ENCODE results near the gene GLS. TPM values are rescaled to one million over a fixed set of nuclear protein-coding genes. Genes with fewer than 3 reads are reported as not detected.
A peak's percentile ranks its signal among the peaks of the same experiment; 100 is the strongest.

The GLS gene
- total RNA-seq, 2 donors from 2014 or later, result 50.5 to 72.3 TPM

DNA sequence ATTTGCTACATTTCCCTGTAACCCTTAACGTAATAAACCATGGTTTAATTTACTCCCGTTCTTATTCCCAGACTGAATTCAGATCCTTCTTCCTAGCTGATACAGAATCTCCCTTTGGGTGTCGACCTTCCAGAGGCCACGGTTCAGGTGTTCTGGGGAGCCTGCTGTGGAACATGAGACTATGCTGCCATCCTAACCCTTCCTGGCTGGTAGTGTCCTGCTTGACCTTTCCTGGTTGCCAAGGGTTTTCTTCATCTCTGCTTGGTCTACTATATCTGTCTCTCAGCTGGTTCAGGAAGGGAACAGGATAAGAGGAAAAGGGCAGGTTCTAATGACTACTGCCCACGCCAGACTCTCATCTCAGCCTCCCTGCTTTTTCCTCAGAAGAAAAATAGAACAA is 96.9 kb downstream of the GLS start:
- peaks cover 67% of the 10 kb centered on the region for H3K36me3 ChIP-seq
- no peaks in the 10 kb centered on the region for H3K4me1 ChIP-seq
- H3K4me3 ChIP-seq, result no peak overlapping the region
- no peak overlapping the region for H3K9ac ChIP-seq (ENCODE audit: low read depth in 2 of 2, low read length in 2 of 2)
- H3K27ac ChIP-seq, result no peak overlapping the region
- intact Hi-C loops (cut with DNase I), result no loop called here
- H3K9me3 ChIP-seq, result no peaks in the 10 kb centered on the region
- no peaks in the 10 kb centered on the region for H3K27me3 ChIP-seq
- TF ChIP-seq, protein P1, sequence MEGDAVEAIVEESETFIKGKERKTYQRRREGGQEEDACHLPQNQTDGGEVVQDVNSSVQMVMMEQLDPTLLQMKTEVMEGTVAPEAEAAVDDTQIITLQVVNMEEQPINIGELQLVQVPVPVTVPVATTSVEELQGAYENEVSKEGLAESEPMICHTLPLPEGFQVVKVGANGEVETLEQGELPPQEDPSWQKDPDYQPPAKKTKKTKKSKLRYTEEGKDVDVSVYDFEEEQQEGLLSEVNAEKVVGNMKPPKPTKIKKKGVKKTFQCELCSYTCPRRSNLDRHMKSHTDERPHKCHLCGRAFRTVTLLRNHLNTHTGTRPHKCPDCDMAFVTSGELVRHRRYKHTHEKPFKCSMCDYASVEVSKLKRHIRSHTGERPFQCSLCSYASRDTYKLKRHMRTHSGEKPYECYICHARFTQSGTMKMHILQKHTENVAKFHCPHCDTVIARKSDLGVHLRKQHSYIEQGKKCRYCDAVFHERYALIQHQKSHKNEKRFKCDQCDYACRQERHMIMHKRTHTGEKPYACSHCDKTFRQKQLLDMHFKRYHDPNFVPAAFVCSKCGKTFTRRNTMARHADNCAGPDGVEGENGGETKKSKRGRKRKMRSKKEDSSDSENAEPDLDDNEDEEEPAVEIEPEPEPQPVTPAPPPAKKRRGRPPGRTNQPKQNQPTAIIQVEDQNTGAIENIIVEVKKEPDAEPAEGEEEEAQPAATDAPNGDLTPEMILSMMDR (IDR thresholded peaks at IDR 0.05), result no peak
- no peak for DNase-seq

DNA sequence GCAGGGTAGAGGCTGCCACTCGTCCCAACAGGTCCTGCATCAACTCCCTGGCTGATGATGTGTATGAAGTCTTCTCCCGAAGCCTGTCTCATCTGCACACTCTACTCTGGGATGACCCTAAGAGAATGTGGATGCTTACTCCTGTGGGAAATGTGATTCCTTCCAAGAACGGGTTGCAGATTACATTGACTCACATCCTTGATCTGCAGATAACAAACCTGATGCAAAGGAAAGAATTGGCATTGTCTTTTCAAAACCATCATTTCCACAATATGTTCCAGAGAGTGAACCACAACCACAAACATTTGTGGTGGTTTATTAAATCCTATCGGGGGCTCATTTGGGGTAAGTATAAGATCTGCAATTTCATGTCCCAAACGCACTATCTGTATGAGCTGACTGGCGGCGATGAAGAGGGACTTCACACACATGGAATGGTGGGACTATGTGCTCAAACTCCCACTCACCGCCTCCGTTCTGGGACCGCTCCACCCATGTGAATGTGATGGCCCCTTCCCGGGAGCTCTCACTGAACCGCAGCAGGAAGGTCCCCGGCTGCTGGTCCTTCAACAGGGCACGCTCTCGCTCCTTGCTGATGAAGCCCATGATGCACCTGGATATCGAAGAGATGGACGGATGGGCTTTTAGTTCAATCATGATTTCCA is 97.9 kb downstream of the GLS start:
- no peaks in the 10 kb centered on the region for H3K4me1 ChIP-seq
- peaks cover 70% of the 10 kb centered on the region for H3K36me3 ChIP-seq
- H3K27ac ChIP-seq, result no peak overlapping the region
- intact Hi-C loops (cut with DNase I), result no loop called here
- H3K9me3 ChIP-seq, result no peaks in the 10 kb centered on the region
- TF ChIP-seq, protein P1 (IDR thresholded peaks at IDR 0.05), result no peak
- H3K27me3 ChIP-seq, result no peaks in the 10 kb centered on the region
- no peak overlapping the region for H3K4me3 ChIP-seq
- no peak for DNase-seq
- no peak overlapping the region for H3K9ac ChIP-seq (ENCODE audit: low read depth in 2 of 2, low read length in 2 of 2)

DNA sequence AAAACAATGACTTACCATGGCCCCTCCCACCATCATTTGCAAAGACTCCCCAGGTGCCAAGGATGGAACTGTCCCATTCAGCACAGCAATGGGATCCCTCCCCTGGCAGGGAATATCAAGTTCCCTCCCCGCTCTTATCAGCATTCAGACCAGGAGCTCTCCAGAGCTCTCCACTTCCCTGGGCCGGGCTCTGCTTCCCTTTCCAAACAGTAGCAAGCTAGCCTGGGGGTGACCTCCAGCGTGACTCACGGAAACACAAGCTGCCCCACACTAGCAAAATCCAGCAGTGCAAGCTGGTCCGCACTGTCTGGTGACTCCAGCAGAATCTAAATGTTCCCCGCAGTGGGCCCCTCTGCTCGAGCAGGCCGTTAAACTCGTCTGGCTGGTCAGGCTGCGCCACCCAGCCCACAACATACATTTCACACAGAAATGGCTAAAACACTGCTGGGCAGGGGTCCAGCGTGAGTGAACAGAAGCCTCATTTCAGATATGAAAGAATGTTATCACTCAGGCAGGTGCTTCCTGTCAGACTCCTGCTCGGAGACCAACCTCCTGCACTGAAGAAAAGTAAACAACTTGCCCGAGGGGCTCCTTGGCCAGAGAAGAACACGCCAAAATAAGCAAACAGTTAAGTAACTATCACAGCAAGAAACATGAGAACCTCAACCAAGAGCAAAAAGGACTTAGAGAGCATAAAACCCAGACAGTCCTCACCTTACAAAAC is 99.4 kb downstream of the GLS start:
- H3K9ac ChIP-seq (ENCODE audit: low read depth in 2 of 2, low read length in 2 of 2), result no peak overlapping the region
- H3K9me3 ChIP-seq, result no peaks in the 10 kb centered on the region
- peaks cover 69% of the 10 kb centered on the region for H3K36me3 ChIP-seq
- H3K4me3 ChIP-seq, result no peak overlapping the region
- peak; percentile 49 for DNase-seq
- intact Hi-C loops (cut with DNase I), result no loop called here
- no peaks in the 10 kb centered on the region for H3K27me3 ChIP-seq
- TF ChIP-seq, protein P1 (IDR thresholded peaks at IDR 0.05), result no peak
- peak overlapping the region; percentile 17 for H3K27ac ChIP-seq
- H3K4me1 ChIP-seq, result no peaks in the 10 kb centered on the region

DNA sequence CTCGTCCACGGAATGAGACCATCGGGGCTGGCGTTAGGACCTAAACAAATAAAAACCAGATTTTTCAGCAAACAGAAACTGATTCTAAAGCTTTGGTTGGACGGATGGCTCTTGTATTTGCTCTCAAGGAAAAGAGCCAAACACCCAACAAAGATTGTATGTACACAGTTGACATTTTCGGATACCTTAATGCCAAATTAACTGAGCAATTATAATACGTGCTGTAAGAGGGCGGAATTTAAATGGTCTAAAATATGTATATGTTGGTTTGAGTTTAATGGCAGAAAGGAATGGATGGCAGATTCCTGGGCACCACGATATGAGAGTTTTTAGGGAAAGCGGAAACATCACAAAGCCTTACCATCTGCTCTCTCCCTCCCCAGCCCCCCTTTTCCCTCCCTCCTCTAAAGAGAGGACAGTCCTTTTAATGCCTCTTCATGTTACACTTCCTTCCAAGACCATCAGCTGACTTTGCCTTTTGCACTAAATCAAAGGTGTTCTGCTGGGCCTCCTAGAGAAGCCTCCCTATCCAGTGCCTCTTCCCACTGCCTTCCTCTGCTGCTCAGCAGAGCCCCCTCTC is 100.1 kb downstream of the GLS start:
- Histone ChIP-seq H3K36me3 (peaks cover 65% of the 10 kb centered on the region), H3K27me3 (no peaks in the 10 kb centered on the region), H3K9me3 (no peaks in the 10 kb centered on the region), H3K4me1 (no peaks in the 10 kb centered on the region), H3K27ac (peak overlapping the region; percentile 17), H3K9ac (ENCODE audit: low read depth in 2 of 2, low read length in 2 of 2) (no peak overlapping the region), H3K4me3 (no peak overlapping the region)
- TF ChIP-seq, protein P1 (IDR thresholded peaks at IDR 0.05), result no peak
- DNase-seq, result no peak
- intact Hi-C loops (cut with DNase I), result no loop called here

DNA sequence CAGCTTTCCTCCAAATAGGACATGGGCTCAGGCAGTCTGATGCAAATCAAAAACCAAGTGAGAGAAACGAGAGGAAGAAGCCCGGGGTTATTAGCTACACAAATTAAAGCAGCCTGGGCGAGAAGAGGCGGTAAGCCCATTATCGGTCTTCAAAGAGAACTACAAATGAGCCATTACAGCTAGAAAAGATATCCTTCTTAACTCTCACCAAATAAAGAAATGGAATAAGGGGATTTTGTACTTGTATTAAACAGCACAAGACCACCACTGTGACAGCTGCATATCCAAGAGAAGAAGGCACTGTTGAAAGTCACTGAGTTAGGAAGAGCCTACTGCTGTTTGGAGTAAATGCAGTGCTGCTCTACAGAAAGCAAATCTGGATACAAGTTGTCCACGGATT is 100.7 kb downstream of the GLS start:
- H3K9me3 ChIP-seq, result no peaks in the 10 kb centered on the region
- H3K27me3 ChIP-seq, result no peaks in the 10 kb centered on the region
- TF ChIP-seq, protein P1 (IDR thresholded peaks at IDR 0.05), result no peak
- no peak overlapping the region for H3K27ac ChIP-seq
- H3K36me3 ChIP-seq, result peaks cover 68% of the 10 kb centered on the region
- H3K4me1 ChIP-seq, result no peaks in the 10 kb centered on the region
- no peak for DNase-seq
- H3K4me3 ChIP-seq, result no peak overlapping the region
- no peak overlapping the region for H3K9ac ChIP-seq (ENCODE audit: low read depth in 2 of 2, low read length in 2 of 2)
- intact Hi-C loops (cut with DNase I), result no loop called here
